Measurements from ENCODE around the gene PCSK2. TPM values are rescaled to one million over a fixed set of nuclear protein-coding genes. Genes with fewer than 3 reads are reported as not detected.

The PCSK2 gene
- total and polyA plus RNA-seq, 2 of the 8 experiments (the other 6 are each of a cell fraction or from before 2014, with no cell fraction given) = 1.9 to 4.2 TPM

DNA sequence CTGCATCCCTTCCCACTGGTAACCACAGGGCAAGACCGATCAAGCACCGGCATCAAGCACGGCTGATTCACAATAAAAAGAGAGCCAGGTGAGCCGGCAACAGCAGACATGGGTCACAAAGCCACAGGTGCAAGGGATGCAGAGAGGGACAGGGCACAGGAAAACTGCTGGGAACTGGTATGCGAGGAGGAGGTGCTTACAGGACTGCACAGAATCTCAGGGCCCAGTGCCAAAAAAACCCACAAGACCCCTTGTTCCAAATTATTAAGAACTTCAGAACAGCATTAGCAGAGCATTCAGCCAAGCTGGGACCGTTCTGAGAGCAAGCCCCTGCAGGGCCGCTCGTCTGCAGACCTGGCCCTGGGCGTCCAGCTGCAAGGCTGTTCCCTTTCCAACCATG is 269.0 kb downstream of the PCSK2 start:
- no peak overlapping the region for H3K56ac ChIP-seq (replicated peaks; ENCODE audit: insufficient read length, low read depth, low read length)
- DNase-seq (ENCODE audit: low read depth in 1 of 2, low spot score in 2 of 2) (no peak), FAIRE-seq (no peak)
- no peak overlapping the region for H3K27ac ChIP-seq (ENCODE audit: low read depth, low read length)
- no peaks in the 10 kb centered on the region for H4K20me1 ChIP-seq (replicated peaks in 1 of 2; ENCODE audit: control insufficient read depth in 1 of 2, insufficient read depth in 2 of 2, low read length in 2 of 2)
- TF ChIP-seq KDM5A (IDR thresholded peaks at IDR 0.05; ENCODE audit: low read length) (no peak), CHD1 (IDR thresholded peaks at IDR 0.05; ENCODE audit: low read depth, low read length) (no peak), PHF8 (conservative IDR thresholded peaks at IDR 0.05; ENCODE audit: low read depth, low read length) (no peak)
- TF ChIP-seq, protein P1, sequence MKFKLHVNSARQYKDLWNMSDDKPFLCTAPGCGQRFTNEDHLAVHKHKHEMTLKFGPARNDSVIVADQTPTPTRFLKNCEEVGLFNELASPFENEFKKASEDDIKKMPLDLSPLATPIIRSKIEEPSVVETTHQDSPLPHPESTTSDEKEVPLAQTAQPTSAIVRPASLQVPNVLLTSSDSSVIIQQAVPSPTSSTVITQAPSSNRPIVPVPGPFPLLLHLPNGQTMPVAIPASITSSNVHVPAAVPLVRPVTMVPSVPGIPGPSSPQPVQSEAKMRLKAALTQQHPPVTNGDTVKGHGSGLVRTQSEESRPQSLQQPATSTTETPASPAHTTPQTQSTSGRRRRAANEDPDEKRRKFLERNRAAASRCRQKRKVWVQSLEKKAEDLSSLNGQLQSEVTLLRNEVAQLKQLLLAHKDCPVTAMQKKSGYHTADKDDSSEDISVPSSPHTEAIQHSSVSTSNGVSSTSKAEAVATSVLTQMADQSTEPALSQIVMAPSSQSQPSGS (IDR thresholded peaks at IDR 0.05; ENCODE audit: low read length) = no peak
- H3K79me2 ChIP-seq (ENCODE audit: control insufficient read depth in 1 of 2, insufficient read depth in 2 of 2, low read length in 2 of 2) = no peaks in the 10 kb centered on the region
- no peaks in the 10 kb centered on the region for H3K79me1 ChIP-seq (ENCODE audit: low read depth, low read length)
- no peak overlapping the region for H3K23ac ChIP-seq (ENCODE audit: insufficient read length)
- no peaks in the 10 kb centered on the region for H3K27me3 ChIP-seq (replicated peaks in 1 of 4; ENCODE audit: control insufficient read depth in 3 of 4, extremely low read depth in 1 of 4, insufficient read depth in 3 of 4, low read length in 3 of 4)
- no peak overlapping the region for H3K4me3 ChIP-seq (ENCODE audit: extremely low read depth in 1 of 4, insufficient read depth in 2 of 4, low read depth in 3 of 4, low read length in 4 of 4)
- POLR2A ChIA-PET (ENCODE audit: partially characterized antibody) = interaction anchor here (1.3 kb wide), 1 partner anchor 9 kb away, joined by 5 read pairs; no protein-coding TSS in a partner anchor
- 92% methylated on average over 9 of the region's 9 CpGs; no CpG with 5 or more reads in 1 of the 2 experiments for WGBS, 2 experiments (ENCODE audit: extremely low coverage in 1 of 2, insufficient coverage in 1 of 2, insufficient read length in 1 of 2, insufficient replicate concordance in 2 of 2, low coverage in 1 of 2, low lambda C conversion rate in 2 of 2, missing lambda C conversion rate in 1 of 2)
- H2AFZ ChIP-seq (ENCODE audit: low read length) = no peak overlapping the region
- H4K8ac ChIP-seq (ENCODE audit: extremely low read depth, insufficient read depth, low read length) = no peak overlapping the region
- H3K18ac ChIP-seq (ENCODE audit: extremely low read depth, low read length) = no peak overlapping the region
- no peak overlapping the region for H2AK5ac ChIP-seq (ENCODE audit: low read depth, low read length)
- no peak overlapping the region for H2BK15ac ChIP-seq (ENCODE audit: low read length)
- no peaks in the 10 kb centered on the region for H3K9me3 ChIP-seq (ENCODE audit: insufficient read depth in 2 of 2, low read depth in 1 of 2, low read length in 1 of 2)
- H4K5ac ChIP-seq (ENCODE audit: insufficient read length, low read depth, low read length) = no peak overlapping the region
- H3K4me2 ChIP-seq (ENCODE audit: insufficient read depth in 1 of 2, low read depth in 2 of 2, low read length in 2 of 2) = no peak overlapping the region
- H3K36me3 ChIP-seq (ENCODE audit: control insufficient read depth in 2 of 4, insufficient read depth in 4 of 4, low read length in 3 of 4) = no peaks in the 10 kb centered on the region
- H2BK20ac ChIP-seq (ENCODE audit: low read length) = no peak overlapping the region
- CTCF ChIA-PET (ENCODE audit: partially characterized antibody) = interaction anchor here (0.6 to 1.4 kb wide), 5 partner anchors 9 to 174 kb away, joined by 3 to 7 read pairs (median 3); no protein-coding TSS in a partner anchor
- no peak overlapping the region for H3K9ac ChIP-seq (replicated peaks in 1 of 4; ENCODE audit: extremely low read depth in 1 of 4, low read depth in 3 of 4, low read length in 3 of 4)
- no peak overlapping the region for H3K14ac ChIP-seq (ENCODE audit: insufficient read length)
- H4K91ac ChIP-seq (replicated peaks; ENCODE audit: insufficient read length, low read length) = no peak overlapping the region
- H3K4me1 ChIP-seq (replicated peaks in 1 of 4; ENCODE audit: control insufficient read depth in 3 of 4, insufficient read depth in 4 of 4, low read length in 3 of 4) = no peaks in the 10 kb centered on the region
- H2BK120ac ChIP-seq (replicated peaks; ENCODE audit: low read depth, low read length) = no peak overlapping the region
- no peak overlapping the region for H2BK12ac ChIP-seq (ENCODE audit: low read depth, low read length)
- H3K23me2 ChIP-seq (ENCODE audit: low read depth, low read length) = no peaks in the 10 kb centered on the region
- no peak overlapping the region for H3K4ac ChIP-seq (replicated peaks; ENCODE audit: insufficient read length, low read depth, low read length)
- no peak overlapping the region for H2BK5ac ChIP-seq (ENCODE audit: low read depth, low read length)

Measured in H1 (cell line).